KMS-11 (cell line): ENCODE results near the gene ADPRH.
"Not testable (repeated sequence)": the region's sequence is repeated elsewhere in the genome, so short reads cannot be mapped to it uniquely, and the experiment has no call there.

Source experiments
- H2AFZ ChIP-seq: fragments of 200-600 bp; sonication (generic); 2 replicates; pipeline ENCODE4 v1.6.1; 2016; ENCODE audit warnings: antibody characterized with exemption, mixed run types, low read depth
- H3K27ac ChIP-seq: fragments of 200-600 bp; sonication (generic); 2 replicates; pipeline ENCODE4 v1.6.1; 2016; ENCODE audit warnings: mild to moderate bottlenecking, mixed run types
- H3K27me3 ChIP-seq: fragments of 200-600 bp; sonication (generic); 2 replicates; pipeline ENCODE4 v1.6.1; 2017; ENCODE audit warnings: mild to moderate bottlenecking, low read depth, mixed run types, moderate library complexity; ENCODE audit not compliant: insufficient read depth
- H3K36me3 ChIP-seq: fragments of 200-600 bp; sonication (generic); 2 replicates; pipeline ENCODE4 v1.6.1; 2017; ENCODE audit warnings: mild to moderate bottlenecking, mixed run types; ENCODE audit not compliant: insufficient read depth
- H3K4me1 ChIP-seq: fragments of 200-600 bp; sonication (generic); 2 replicates; pipeline ENCODE4 v1.6.1; 2016; ENCODE audit warnings: mild to moderate bottlenecking, low read depth, mixed run types; ENCODE audit not compliant: poor library complexity, severe bottlenecking
- H3K4me2 ChIP-seq: fragments of 200-600 bp; sonication (generic); 2 replicates; pipeline ENCODE4 v1.7.0; 2016; ENCODE audit warnings: mild to moderate bottlenecking, mixed run types
- H3K4me3 ChIP-seq: fragments of 200-600 bp; sonication (generic); IDR thresholded peaks from 2 replicates; pipeline ENCODE4 v1.6.1; 2017; ENCODE audit warnings: low read depth, low read length, mixed read lengths; ENCODE audit not compliant: insufficient read depth
- H3K79me2 ChIP-seq: fragments of 200-600 bp; sonication (generic); 2 replicates; pipeline ENCODE4 v1.6.1; 2016; ENCODE audit warnings: low read depth, mixed run types; ENCODE audit not compliant: insufficient read depth
- H3K9ac ChIP-seq: fragments of 200-600 bp; sonication (generic); 2 replicates; pipeline ENCODE4 v1.6.1; 2016; ENCODE audit warnings: mild to moderate bottlenecking, mixed run types
- H4K20me1 ChIP-seq: fragments of 200-600 bp; sonication (generic); 2 replicates; pipeline ENCODE4 v1.6.1; 2016; ENCODE audit warnings: mild to moderate bottlenecking, mixed run types; ENCODE audit not compliant: insufficient read depth
- CTCF ChIP-seq: fragments of 200-600 bp; sonication (generic); conservative IDR thresholded peaks from 2 replicates; pipeline ENCODE4 v1.6.1; 2017; ENCODE audit warnings: low read depth, mild to moderate bottlenecking, antibody characterized with exemption, low read length, moderate library complexity, mixed read lengths

The ADPRH gene

GRCh38 chr3:119559441-119559963 lies 19.8 kb upstream of the ADPRH start, which contains the start of gene CD80:
Gene CD80, minus strand, starts transcription at chr3:119559614. Its CDS starts 1,886 bp downstream, at chr3:119557728.
- H3K4me3 ChIP-seq: no peak within 1 kb of the TSS
- H3K36me3 ChIP-seq: no peaks in the 10 kb centered on the region
- H4K20me1 ChIP-seq: no peaks in the 10 kb centered on the region
- no peak within 1 kb of the TSS for H3K9ac ChIP-seq
- no peak within 1 kb of the TSS for H3K27ac ChIP-seq
- peak; percentile 49 for TF ChIP-seq CTCF
- H3K4me2 ChIP-seq: peak within 1 kb of the TSS; percentile 29
- H3K27me3 ChIP-seq: no peaks in the 10 kb centered on the region
- peak within 1 kb of the TSS; percentile 69; the same call in 1 of the 2 replicates for H2AFZ ChIP-seq
- peaks cover 31% of the 10 kb centered on the region for H3K4me1 ChIP-seq
- no peaks in the 10 kb centered on the region for H3K79me2 ChIP-seq

- H3K4me2 ChIP-seq: no peak overlapping the region; the same call in 1 of the 2 replicates
- H2AFZ ChIP-seq: peak overlapping the region; percentile 69; the same call in 1 of the 2 replicates
- no peaks in the 10 kb centered on the region for H4K20me1 ChIP-seq
- peaks cover 31% of the 10 kb centered on the region for H3K4me1 ChIP-seq
- no peak overlapping the region for H3K9ac ChIP-seq
- H3K27me3 ChIP-seq: no peaks in the 10 kb centered on the region
- H3K79me2 ChIP-seq: no peaks in the 10 kb centered on the region
- no peaks in the 10 kb centered on the region for H3K36me3 ChIP-seq
- no peak overlapping the region for H3K4me3 ChIP-seq
- no peak overlapping the region for H3K27ac ChIP-seq
- no peak for TF ChIP-seq CTCF
Measured at GRCh38 chr3:119560160-119560559, 19.1 kb upstream of the ADPRH start.

- no peak for TF ChIP-seq CTCF
- Histone ChIP-seq H3K4me3 (no peak overlapping the region), H3K79me2 (no peaks in the 10 kb centered on the region), H3K27ac (peak overlapping the region; percentile 64), H3K4me1 (peaks cover 50% of the 10 kb centered on the region), H2AFZ (peak overlapping the region; percentile 49), H3K36me3 (no peaks in the 10 kb centered on the region), H3K4me2 (peak overlapping the region; percentile 38), H3K9ac (peak overlapping the region; percentile 31; the same call in 1 of the 2 replicates), H3K27me3 (no peaks in the 10 kb centered on the region), H4K20me1 (no peaks in the 10 kb centered on the region)
Measured at GRCh38 chr3:119562307-119562961, 16.9 kb upstream of the ADPRH start.

GRCh38 chr3:119563334-119563733 lies 16.0 kb upstream of the ADPRH start:
- H3K27me3 ChIP-seq, H3K79me2 ChIP-seq, H3K4me3 ChIP-seq, H3K36me3 ChIP-seq, H3K9ac ChIP-seq, H3K4me2 ChIP-seq, H4K20me1 ChIP-seq, H2AFZ ChIP-seq: not testable (repeated sequence)
- peaks cover 51% of the 10 kb centered on the region for H3K4me1 ChIP-seq
- H3K27ac ChIP-seq: 0 out of 2 replicates have a peak overlapping the region, but pooled peaks have one; percentile 64

- Histone ChIP-seq H4K20me1 (no peaks in the 10 kb centered on the region), H3K27ac (no peak overlapping the region), H3K4me2 (0 out of 2 replicates have a peak overlapping the region, but pooled peaks have one; percentile 49), H3K27me3 (no peaks in the 10 kb centered on the region), H3K9ac (no peak overlapping the region), H2AFZ (no peak overlapping the region), H3K4me1 (peaks cover 41% of the 10 kb centered on the region), H3K36me3 (no peaks in the 10 kb centered on the region), H3K79me2 (no peaks in the 10 kb centered on the region), H3K4me3 (no peak overlapping the region)
- no peak for TF ChIP-seq CTCF
Measured at GRCh38 chr3:119569156-119569555, 10.1 kb upstream of the ADPRH start.
